Osteoblast (primary cell): ENCODE results near the gene TMEM201. TPM values are rescaled to one million over a fixed set of nuclear protein-coding genes. Genes with fewer than 3 reads are reported as not detected.

Source experiments
- DNase-seq: peaks from one replicate; pipeline ENCODE4 v3.0.0; 2011; ENCODE audit warnings: low spot score, mixed read lengths; ENCODE audit not compliant: insufficient read length; ENCODE audit errors: missing footprints
- H2AFZ ChIP-seq: 2 replicates; pipeline ENCODE4 v1.6.0; 2011; ENCODE audit warnings: mild to moderate bottlenecking, low read length
- H3K27ac ChIP-seq: 2 replicates; pipeline ENCODE4 v1.5.1; 2011; ENCODE audit warnings: mild to moderate bottlenecking, low read depth, low read length, moderate library complexity
- H3K27me3 ChIP-seq: 2 replicates; pipeline ENCODE4 v1.6.0; 2012; ENCODE audit warnings: mild to moderate bottlenecking, control low read depth, inconsistent platforms, low read length, moderate library complexity; ENCODE audit not compliant: insufficient read depth
- H3K36me3 ChIP-seq: 2 replicates; pipeline ENCODE4 v1.5.1; 2011; ENCODE audit warnings: mild to moderate bottlenecking, low read length, control low read depth, moderate library complexity; ENCODE audit not compliant: insufficient read depth
- H3K4me1 ChIP-seq: 2 replicates; pipeline ENCODE4 v1.5.1; 2011; ENCODE audit warnings: mild to moderate bottlenecking, low read length, control low read depth, moderate library complexity; ENCODE audit not compliant: insufficient read depth
- H3K4me2 ChIP-seq: 2 replicates; pipeline ENCODE4 v1.6.0; 2011; ENCODE audit warnings: mild to moderate bottlenecking, low read length; ENCODE audit not compliant: insufficient read depth
- H3K4me3 ChIP-seq: fragments of 200-600 bp; sonication (generic); 3 replicates; pipeline ENCODE4 v1.5.1; 2012; ENCODE audit warnings: mild to moderate bottlenecking, low read length, inconsistent platforms; ENCODE audit not compliant: insufficient read depth
- H3K79me2 ChIP-seq: 2 replicates; pipeline ENCODE4 v1.6.0; 2012; ENCODE audit warnings: mild to moderate bottlenecking, low read length, control low read depth, inconsistent platforms; ENCODE audit not compliant: insufficient read depth
- H3K9me3 ChIP-seq: 2 replicates; pipeline ENCODE4 v1.5.1; 2011; ENCODE audit warnings: low read depth, low read length, control low read depth
- H4K20me1 ChIP-seq: 2 replicates; pipeline ENCODE4 v1.6.0; 2012; ENCODE audit warnings: mild to moderate bottlenecking, low read length, control low read depth; ENCODE audit not compliant: insufficient read depth
- total RNA-seq: library from RNA; depleted of rRNA; stranded (reverse); fragments of >200 nt; gene quantifications from 2 replicates; pipeline ENCODE4 v1.2.3, GENCODE V29; 2012
- TF ChIP-seq, protein P1 (sequence below): IDR thresholded peaks from 2 replicates; pipeline ENCODE4 v1.5.1; 2011; ENCODE audit warnings: mild to moderate bottlenecking, low read depth, low read length, moderate library complexity; ENCODE audit errors: extremely low read depth

The TMEM201 gene, protein sequence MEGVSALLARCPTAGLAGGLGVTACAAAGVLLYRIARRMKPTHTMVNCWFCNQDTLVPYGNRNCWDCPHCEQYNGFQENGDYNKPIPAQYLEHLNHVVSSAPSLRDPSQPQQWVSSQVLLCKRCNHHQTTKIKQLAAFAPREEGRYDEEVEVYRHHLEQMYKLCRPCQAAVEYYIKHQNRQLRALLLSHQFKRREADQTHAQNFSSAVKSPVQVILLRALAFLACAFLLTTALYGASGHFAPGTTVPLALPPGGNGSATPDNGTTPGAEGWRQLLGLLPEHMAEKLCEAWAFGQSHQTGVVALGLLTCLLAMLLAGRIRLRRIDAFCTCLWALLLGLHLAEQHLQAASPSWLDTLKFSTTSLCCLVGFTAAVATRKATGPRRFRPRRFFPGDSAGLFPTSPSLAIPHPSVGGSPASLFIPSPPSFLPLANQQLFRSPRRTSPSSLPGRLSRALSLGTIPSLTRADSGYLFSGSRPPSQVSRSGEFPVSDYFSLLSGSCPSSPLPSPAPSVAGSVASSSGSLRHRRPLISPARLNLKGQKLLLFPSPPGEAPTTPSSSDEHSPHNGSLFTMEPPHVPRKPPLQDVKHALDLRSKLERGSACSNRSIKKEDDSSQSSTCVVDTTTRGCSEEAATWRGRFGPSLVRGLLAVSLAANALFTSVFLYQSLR
- total RNA-seq: 5.9 and 6.2 TPM in 2 replicates

DNA sequence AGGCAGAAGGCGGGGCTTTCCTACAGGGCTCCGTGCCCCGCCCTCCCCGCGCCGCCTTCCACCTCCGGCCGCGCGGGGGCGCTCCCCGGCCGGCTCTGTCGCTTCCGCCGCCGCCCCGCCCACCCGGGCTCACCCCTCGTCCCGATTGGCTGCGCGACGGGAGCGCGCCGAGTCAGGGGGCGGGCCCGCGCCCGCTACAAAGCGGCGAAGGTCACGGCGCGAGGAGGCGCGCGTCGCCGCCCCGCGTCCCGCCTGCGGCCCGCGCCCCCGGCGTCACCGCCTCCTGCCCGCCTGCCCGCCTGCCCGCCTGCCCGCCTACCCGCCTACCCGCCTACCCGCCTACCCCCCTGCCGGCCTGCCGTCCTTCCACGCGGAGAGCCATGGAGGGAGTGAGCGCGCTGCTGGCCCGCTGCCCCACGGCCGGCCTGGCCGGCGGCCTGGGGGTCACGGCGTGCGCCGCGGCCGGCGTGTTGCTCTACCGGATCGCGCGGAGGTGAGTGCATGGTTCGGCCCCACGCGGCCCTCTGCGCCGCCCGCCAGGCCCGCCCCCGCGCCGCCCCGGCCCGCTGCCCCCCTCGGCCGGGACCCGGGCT is at the start of gene TMEM201:
TSS of gene TMEM201 (plus strand) at position 361 of the 593 bp plus-strand sequence. CDS start at position 381, 20 bp downstream.
- no peaks in the 10 kb centered on the region for H3K27me3 ChIP-seq
- peak within 1 kb of the TSS; percentile 63 for H3K27ac ChIP-seq
- peak; percentile 100 for DNase-seq
- H3K79me2 ChIP-seq: peaks cover 45% of the 10 kb centered on the region
- H4K20me1 ChIP-seq: peaks cover 32% of the 10 kb centered on the region
- H3K4me3 ChIP-seq: peak within 1 kb of the TSS; percentile 83
- H2AFZ ChIP-seq: peak within 1 kb of the TSS; percentile 93
- no peaks in the 10 kb centered on the region for H3K9me3 ChIP-seq
- TF ChIP-seq, protein P1, sequence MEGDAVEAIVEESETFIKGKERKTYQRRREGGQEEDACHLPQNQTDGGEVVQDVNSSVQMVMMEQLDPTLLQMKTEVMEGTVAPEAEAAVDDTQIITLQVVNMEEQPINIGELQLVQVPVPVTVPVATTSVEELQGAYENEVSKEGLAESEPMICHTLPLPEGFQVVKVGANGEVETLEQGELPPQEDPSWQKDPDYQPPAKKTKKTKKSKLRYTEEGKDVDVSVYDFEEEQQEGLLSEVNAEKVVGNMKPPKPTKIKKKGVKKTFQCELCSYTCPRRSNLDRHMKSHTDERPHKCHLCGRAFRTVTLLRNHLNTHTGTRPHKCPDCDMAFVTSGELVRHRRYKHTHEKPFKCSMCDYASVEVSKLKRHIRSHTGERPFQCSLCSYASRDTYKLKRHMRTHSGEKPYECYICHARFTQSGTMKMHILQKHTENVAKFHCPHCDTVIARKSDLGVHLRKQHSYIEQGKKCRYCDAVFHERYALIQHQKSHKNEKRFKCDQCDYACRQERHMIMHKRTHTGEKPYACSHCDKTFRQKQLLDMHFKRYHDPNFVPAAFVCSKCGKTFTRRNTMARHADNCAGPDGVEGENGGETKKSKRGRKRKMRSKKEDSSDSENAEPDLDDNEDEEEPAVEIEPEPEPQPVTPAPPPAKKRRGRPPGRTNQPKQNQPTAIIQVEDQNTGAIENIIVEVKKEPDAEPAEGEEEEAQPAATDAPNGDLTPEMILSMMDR: peak; percentile 46
- peak within 1 kb of the TSS; percentile 94 for H3K4me2 ChIP-seq
- peaks cover 19% of the 10 kb centered on the region for H3K4me1 ChIP-seq
- no peaks in the 10 kb centered on the region for H3K36me3 ChIP-seq

DNA sequence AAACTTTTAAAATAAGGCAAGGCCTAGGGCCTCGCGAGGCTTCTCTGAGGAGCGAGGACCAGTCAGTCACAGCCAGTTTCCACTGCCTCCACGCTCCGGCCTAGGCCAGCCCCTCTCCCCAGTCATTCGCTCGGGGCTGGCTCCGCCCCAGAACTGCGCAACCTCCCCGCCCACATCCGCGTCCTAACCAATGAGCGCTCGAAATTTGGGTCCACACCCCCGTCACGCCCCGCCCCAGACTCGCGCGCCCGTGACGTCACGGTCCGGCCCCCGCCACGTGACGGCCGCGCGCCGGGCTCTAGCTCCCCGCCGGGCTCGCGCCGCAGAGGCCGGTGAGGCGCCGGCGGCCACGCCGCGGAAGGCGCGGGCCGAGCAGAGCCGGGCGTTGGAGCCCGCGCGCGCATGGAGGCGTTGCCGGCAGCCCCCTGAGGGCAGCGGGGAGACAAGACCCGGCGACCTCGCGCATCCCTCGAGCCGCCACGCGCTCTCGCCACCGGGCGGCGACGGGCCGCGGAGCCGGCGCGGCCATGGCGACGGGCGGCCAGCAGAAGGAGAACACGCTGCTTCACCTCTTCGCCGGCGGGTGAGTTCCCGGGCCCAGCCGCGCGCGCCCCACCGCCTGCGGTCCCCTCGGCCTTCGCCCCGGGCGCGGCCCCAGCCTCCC is 49.4 kb upstream of the TMEM201 start, which contains the start of gene SLC25A33:
TSS of gene SLC25A33 (plus strand) at position 301 of the 664 bp plus-strand sequence. CDS start at position 528, 227 bp downstream.
- peak within 1 kb of the TSS; percentile 82 for H3K27ac ChIP-seq
- peak within 1 kb of the TSS; percentile 86 for H3K4me2 ChIP-seq
- H3K4me1 ChIP-seq: peaks cover 5% of the 10 kb centered on the region
- H3K4me3 ChIP-seq: peak within 1 kb of the TSS; percentile 77
- no peaks in the 10 kb centered on the region for H3K9me3 ChIP-seq
- H3K27me3 ChIP-seq: no peaks in the 10 kb centered on the region
- peak within 1 kb of the TSS; percentile 87 for H2AFZ ChIP-seq
- no peaks in the 10 kb centered on the region for H3K36me3 ChIP-seq
- H4K20me1 ChIP-seq: peaks cover 11% of the 10 kb centered on the region
- peaks cover 43% of the 10 kb centered on the region for H3K79me2 ChIP-seq
- DNase-seq: peak; percentile 99
- TF ChIP-seq, protein P1: no peak

DNA sequence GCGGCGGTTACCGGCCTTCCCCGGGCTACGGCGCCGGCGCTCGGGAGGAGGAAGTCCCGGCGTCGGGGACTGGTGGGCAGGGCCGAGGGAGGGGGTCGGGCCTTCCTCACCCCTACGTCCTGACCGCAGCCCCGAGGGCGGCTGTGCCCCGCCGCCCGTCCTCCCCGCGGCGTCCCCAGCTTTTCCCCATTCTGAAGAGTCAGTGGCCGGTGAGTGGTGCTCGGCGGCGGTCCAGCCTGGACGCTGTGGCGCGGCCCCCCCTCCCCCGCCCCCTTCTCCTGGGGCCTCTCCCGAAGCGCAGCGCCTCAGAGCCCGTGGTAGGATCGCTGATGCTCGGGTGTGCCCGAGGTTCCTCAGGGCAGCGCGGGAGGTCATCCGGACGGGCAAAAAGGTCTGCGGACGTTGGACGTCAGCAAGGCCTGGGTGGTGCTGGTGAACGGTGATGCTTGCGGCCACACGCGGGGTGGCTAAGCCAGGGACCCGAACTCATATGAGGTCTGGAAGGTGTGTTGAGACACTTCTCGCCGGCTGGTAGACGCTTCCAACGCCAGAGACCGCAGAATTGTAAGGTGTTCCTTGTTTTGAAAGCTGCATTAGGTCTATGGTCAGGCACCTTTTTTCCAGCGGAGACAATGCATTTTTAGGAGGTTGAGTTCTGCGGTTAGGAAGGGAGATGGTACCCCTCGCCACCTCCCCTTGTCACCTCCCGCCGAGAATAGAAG is 48.7 kb upstream of the TMEM201 start:
- DNase-seq: peak; percentile 97
- H3K79me2 ChIP-seq: peaks cover 50% of the 10 kb centered on the region
- H2AFZ ChIP-seq: peak overlapping the region; percentile 69
- H4K20me1 ChIP-seq: peaks cover 14% of the 10 kb centered on the region
- H3K27me3 ChIP-seq: no peaks in the 10 kb centered on the region
- H3K9me3 ChIP-seq: no peaks in the 10 kb centered on the region
- peak overlapping the region; percentile 86 for H3K4me2 ChIP-seq
- H3K36me3 ChIP-seq: no peaks in the 10 kb centered on the region
- H3K4me1 ChIP-seq: peaks cover 5% of the 10 kb centered on the region
- H3K4me3 ChIP-seq: peak overlapping the region; percentile 77
- peak overlapping the region; percentile 75 for H3K27ac ChIP-seq
- TF ChIP-seq, protein P1: no peak
